ENCODE measurements around the gene MAP3K20.

- TF ChIP-seq CTCF (IDR thresholded peaks at IDR 0.05; ENCODE audit: low read depth, low read length) (no peak), EZH2phosphoT487 (IDR thresholded peaks at IDR 0.05; ENCODE audit: low read depth) (no peak)
These were observed 195.5 kb downstream of the MAP3K20 start for GRCh38 chr2:173271135-173271534.
